ENCODE results near the gene CAPN13.

The CAPN13 gene

DNA sequence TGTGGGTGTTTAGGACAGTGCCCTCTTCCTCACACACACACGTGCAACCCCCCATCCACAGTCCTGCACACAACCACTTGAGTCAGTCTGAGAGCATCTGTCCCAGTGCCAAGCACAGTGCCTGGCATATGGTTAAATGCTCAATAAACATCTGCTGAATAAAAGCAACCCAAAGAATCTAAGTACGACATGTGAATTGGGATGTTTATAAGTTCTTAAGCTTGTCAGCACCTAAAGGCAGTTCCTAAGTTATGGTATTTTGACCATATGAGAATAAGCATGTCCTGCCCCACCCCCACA lies 37.8 kb downstream of the CAPN13 start:
- TF ChIP-seq REST (IDR thresholded peaks at IDR 0.05; ENCODE audit: insufficient read depth in 1 of 2, low read depth in 2 of 2, low read length in 2 of 2) (no peak), SIN3A (IDR thresholded peaks at IDR 0.05; ENCODE audit: borderline replicate concordance, insufficient read depth, low read length) (no peak), POLR2AphosphoS5 (IDR thresholded peaks at IDR 0.05; ENCODE audit: low read depth, low read length) (no peak), TAF1 (IDR thresholded peaks at IDR 0.05; ENCODE audit: borderline replicate concordance, insufficient read depth, low read length) (no peak), FOXP2 (optimal IDR thresholded peaks at IDR 0.05; ENCODE audit: borderline replicate concordance, extremely low read depth, extremely low read length, insufficient read depth) (no peak)

DNA sequence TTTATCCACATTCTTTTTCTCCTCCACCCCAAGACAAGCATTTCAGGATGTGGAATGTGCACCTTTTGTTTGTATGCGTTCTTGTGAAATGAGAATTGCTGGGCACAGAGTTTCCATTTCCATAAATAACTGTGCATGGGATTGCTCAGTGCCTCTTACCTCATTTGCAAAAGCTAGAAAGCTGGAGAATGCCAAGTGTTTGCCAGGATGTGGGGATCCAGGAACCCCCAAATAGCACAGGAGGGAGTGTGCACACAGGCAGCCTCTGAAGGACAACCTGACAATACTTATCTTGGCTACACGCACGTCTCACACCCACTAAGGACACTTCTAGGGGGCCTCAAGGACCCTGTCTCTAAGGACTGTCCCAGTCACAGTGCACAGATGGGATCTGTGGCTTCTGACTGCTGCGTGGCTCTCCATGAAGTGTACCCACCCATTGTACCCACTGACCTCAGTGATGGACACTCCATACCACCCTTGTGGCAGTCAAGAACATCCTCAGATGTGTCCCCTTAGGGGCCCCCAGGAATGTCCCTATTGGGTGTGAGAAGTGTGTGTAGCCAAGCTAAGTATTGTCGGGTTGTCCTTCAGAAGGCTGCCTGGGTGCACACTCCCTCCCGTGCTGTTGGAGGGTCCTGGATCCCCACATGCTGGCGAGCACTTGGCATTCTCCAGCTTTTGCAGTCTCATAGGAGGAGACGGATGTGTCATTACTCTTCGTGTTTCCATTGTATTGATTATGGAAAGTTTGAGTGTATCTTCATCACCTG lies 38.4 kb downstream of the CAPN13 start:
- no peak for TF ChIP-seq TAF1 (IDR thresholded peaks at IDR 0.05; ENCODE audit: borderline replicate concordance, insufficient read depth, low read length)
- no peak for TF ChIP-seq POLR2AphosphoS5 (IDR thresholded peaks at IDR 0.05; ENCODE audit: low read depth, low read length)
- TF ChIP-seq FOXP2 (optimal IDR thresholded peaks at IDR 0.05; ENCODE audit: borderline replicate concordance, extremely low read depth, extremely low read length, insufficient read depth): no peak
- no peak for TF ChIP-seq REST (IDR thresholded peaks at IDR 0.05; ENCODE audit: insufficient read depth in 1 of 2, low read depth in 2 of 2, low read length in 2 of 2)
- no peak for TF ChIP-seq SIN3A (IDR thresholded peaks at IDR 0.05; ENCODE audit: borderline replicate concordance, insufficient read depth, low read length)

DNA sequence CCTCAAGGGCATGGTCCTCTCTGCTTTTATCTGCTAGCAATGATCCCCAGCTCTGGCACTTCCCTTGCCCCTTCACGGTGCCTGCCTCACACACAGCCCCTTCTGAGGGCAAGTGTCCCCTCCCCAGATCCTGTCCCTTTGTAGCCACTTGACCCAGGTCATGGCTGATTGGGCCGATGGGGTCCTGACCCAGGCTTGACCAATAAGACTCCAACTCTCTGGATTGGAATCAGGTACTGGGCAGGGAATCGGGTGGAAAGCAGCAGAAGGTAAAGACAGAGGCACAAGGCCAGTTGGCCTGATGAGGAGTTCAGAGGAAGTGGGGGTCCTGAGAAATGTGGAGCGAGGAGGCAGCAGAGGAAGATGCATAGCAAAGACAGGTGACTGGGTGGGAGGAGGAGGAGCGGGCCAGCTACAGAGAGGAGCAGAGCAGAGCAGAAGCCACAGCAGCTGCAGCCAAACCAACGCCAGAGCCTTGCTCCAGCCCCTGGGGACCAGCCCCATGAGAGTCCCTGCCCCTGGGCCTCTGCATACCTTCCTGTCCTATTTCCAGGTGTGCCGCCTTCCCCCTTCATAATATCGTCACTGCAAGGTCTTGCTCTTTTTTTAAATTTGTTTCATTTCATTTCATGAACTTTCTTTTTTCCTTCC lies 39.1 kb downstream of the CAPN13 start:
- no peak for TF ChIP-seq REST (IDR thresholded peaks at IDR 0.05; ENCODE audit: insufficient read depth in 1 of 2, low read depth in 2 of 2, low read length in 2 of 2)
- TF ChIP-seq TAF1 (IDR thresholded peaks at IDR 0.05; ENCODE audit: borderline replicate concordance, insufficient read depth, low read length): no peak
- no peak for TF ChIP-seq SIN3A (IDR thresholded peaks at IDR 0.05; ENCODE audit: borderline replicate concordance, insufficient read depth, low read length)
- TF ChIP-seq FOXP2 (optimal IDR thresholded peaks at IDR 0.05; ENCODE audit: borderline replicate concordance, extremely low read depth, extremely low read length, insufficient read depth): no peak
- TF ChIP-seq POLR2AphosphoS5 (IDR thresholded peaks at IDR 0.05; ENCODE audit: low read depth, low read length): no peak

DNA sequence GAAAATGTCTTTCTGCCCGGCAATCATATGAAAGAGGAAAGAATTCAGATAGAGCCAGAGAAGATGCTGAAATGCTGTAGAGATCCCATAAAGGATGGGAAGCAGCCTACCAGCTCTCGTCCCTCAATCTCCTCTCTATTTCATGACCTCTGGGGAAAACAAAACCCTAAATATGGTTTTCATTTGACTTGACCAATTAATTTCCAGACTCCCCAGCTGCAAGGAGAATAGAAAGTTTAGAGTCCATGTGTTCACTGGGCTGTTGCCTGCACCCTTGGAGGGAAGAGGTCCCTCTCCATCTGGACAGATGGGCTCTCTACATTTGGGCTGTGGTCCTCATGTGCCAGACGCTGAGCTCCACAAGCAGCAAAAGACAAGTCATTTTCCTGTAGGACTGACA lies 40.6 kb downstream of the CAPN13 start:
- TF ChIP-seq REST (IDR thresholded peaks at IDR 0.05; ENCODE audit: insufficient read depth in 1 of 2, low read depth in 2 of 2, low read length in 2 of 2) (no peak), FOXP2 (optimal IDR thresholded peaks at IDR 0.05; ENCODE audit: borderline replicate concordance, extremely low read depth, extremely low read length, insufficient read depth) (no peak), TAF1 (IDR thresholded peaks at IDR 0.05; ENCODE audit: borderline replicate concordance, insufficient read depth, low read length) (no peak), SIN3A (IDR thresholded peaks at IDR 0.05; ENCODE audit: borderline replicate concordance, insufficient read depth, low read length) (no peak), POLR2AphosphoS5 (IDR thresholded peaks at IDR 0.05; ENCODE audit: low read depth, low read length) (no peak)

All from PFSK-1 (cell line).